Panc1 (cell line): ENCODE results near the gene MRPL9. TPM values are rescaled to one million over a fixed set of nuclear protein-coding genes. Genes with fewer than 3 reads are reported as not detected.
A peak's percentile ranks its signal among the peaks of the same experiment; 100 is the strongest.
"Not testable (repeated sequence)": the region's sequence is repeated elsewhere in the genome, so short reads cannot be mapped to it uniquely, and the experiment has no call there.

Source experiments
- ATAC-seq: fragments of 200-7000 bp; cut with Tn5 transposase; 2 replicates; pipeline ENCODE4 v1.9.1; 2020; ENCODE audit warnings: mild to moderate bottlenecking, moderate library complexity
- BruUV-seq: library from RNA; stranded (reverse); fragments of 400-500 nt; replicated peaks from 2 replicates; lab custom pipeline; 2021; lab: Mats Ljungman, UMichigan
- CTCF ChIA-PET: fragments of 300-600 bp; sonication (Branson Sonifier 250); formaldehyde crosslinking; loops from one replicate; lab custom pipeline; 2022; ENCODE audit warnings: antibody characterized with exemption; lab: Charles Lee
- POLR2A ChIA-PET: fragments of 300-600 bp; sonication (Branson Sonifier 250); formaldehyde crosslinking; loops from one replicate; lab custom pipeline; 2022; ENCODE audit warnings: antibody characterized with exemption; lab: Charles Lee
- DNase-seq: peaks from one replicate; pipeline ENCODE4 v3.0.0-alpha.2; 2010; ENCODE audit warnings: low read depth, low spot score
- H3K27ac ChIP-seq: 2 replicates; pipeline ENCODE4 v1.5.1; 2011; ENCODE audit warnings: mild to moderate bottlenecking, low read length, inconsistent platforms
- H3K27me3 ChIP-seq: fragments of 200-500 bp; sonication (Bioruptor generic); 2 replicates; pipeline ENCODE4 v1.6.0; 2014; ENCODE audit warnings: low read length, inconsistent platforms; ENCODE audit not compliant: control insufficient read depth, insufficient read depth
- H3K36me3 ChIP-seq: fragments of 200-500 bp; sonication (Bioruptor generic); 2 replicates; pipeline ENCODE4 v1.5.1; 2014; ENCODE audit warnings: inconsistent platforms, mild to moderate bottlenecking, low read length, moderate library complexity; ENCODE audit not compliant: control insufficient read depth, insufficient read depth
- H3K4me1 ChIP-seq: 2 replicates; pipeline ENCODE4 v1.5.1; 2011; ENCODE audit warnings: inconsistent platforms, mild to moderate bottlenecking, low read length, moderate library complexity; ENCODE audit not compliant: control insufficient read depth, insufficient read depth
- H3K4me3 ChIP-seq, 2 experiments: 2 replicates each; pipeline ENCODE4 v1.5.1; 2011 to 2012; ENCODE audit warnings: low read depth in 2 of 2, low read length in 2 of 2, mild to moderate bottlenecking in 2 of 2, inconsistent platforms in 1 of 2, moderate library complexity in 1 of 2
- H3K9me3 ChIP-seq: fragments of 200-500 bp; sonication (Bioruptor generic); 2 replicates; pipeline ENCODE4 v1.5.1; 2014; ENCODE audit warnings: low read depth, mild to moderate bottlenecking, inconsistent platforms, low read length, moderate library complexity; ENCODE audit not compliant: control insufficient read depth, insufficient read depth
- POLR2AphosphoS5 ChIP-seq: IDR thresholded peaks from 2 replicates; pipeline ENCODE4 v1.6.1; 2012; ENCODE audit warnings: mild to moderate bottlenecking, low read depth, low read length, moderate library complexity
- SIN3A ChIP-seq: IDR thresholded peaks from 2 replicates; pipeline ENCODE4 v1.6.1; 2012; ENCODE audit warnings: low read depth, mild to moderate bottlenecking, low read length, moderate library complexity, borderline replicate concordance; ENCODE audit not compliant: insufficient read depth
- TCF7L2 ChIP-seq: IDR thresholded peaks from 2 replicates; pipeline ENCODE4 v1.6.1; 2011; ENCODE audit warnings: mild to moderate bottlenecking, low read depth, low read length, inconsistent platforms
- in situ Hi-C: cut with HindIII; loops from 2 replicates; pipeline ENCODE4 v1.10.0; 2016; ENCODE audit warnings: low sequenced_read_pairs, low pct_unique_long_range_greater_than_20kb
- intact Hi-C: fragments of 100-400 bp; cut with micrococcal nuclease; formaldehyde crosslinking; loops from one replicate; pipeline ENCODE4 v1.10.0; 2022; ENCODE audit not compliant: unreplicated experiment
- total RNA-seq: library from RNA; stranded (reverse); gene quantifications from one replicate; pipeline ENCODE4 v1.2.1, GENCODE V29; 2021; ENCODE audit not compliant: unreplicated experiment
- TF ChIP-seq, protein P1 (sequence below): fragments of 450-650 bp; IDR thresholded peaks from 2 replicates; pipeline ENCODE4 v1.5.1; 2017; ENCODE audit warnings: mild to moderate bottlenecking
- TF ChIP-seq, protein P2 (sequence below), 2 experiments: IDR thresholded peaks; 2 replicates each; pipeline ENCODE4 v1.6.1; 2011 to 2012; ENCODE audit warnings: low read depth in 2 of 2, control low read depth in 1 of 2, low read length in 1 of 2, mild to moderate bottlenecking in 1 of 2, moderate library complexity in 1 of 2; ENCODE audit not compliant: insufficient read depth in 1 of 2

Gene MRPL9
- total RNA-seq, 1 experiment from 2014 or later: 98.3 TPM

DNA sequence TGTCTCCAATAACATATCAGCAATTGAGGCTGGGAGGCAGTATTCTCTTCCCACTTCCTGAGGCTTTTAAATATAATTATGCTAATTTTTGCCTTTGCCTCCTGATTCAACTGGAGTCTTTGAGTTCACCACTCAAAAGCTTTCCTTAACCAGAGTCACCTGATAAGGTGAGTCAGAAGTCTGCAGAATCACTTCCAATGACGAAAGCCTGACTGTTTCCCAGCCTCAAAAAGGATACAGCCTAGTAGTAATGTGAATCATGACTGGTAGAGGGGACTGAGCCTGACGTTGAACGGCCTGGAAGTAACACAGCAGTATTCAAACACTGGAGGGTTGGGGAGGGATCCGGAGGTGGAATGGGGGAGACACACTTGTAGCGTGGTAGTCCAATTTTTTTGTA is 10.4 kb upstream of the MRPL9 start:
- no peak for DNase-seq
- TF ChIP-seq POLR2AphosphoS5: no peak
- TF ChIP-seq, protein P1, sequence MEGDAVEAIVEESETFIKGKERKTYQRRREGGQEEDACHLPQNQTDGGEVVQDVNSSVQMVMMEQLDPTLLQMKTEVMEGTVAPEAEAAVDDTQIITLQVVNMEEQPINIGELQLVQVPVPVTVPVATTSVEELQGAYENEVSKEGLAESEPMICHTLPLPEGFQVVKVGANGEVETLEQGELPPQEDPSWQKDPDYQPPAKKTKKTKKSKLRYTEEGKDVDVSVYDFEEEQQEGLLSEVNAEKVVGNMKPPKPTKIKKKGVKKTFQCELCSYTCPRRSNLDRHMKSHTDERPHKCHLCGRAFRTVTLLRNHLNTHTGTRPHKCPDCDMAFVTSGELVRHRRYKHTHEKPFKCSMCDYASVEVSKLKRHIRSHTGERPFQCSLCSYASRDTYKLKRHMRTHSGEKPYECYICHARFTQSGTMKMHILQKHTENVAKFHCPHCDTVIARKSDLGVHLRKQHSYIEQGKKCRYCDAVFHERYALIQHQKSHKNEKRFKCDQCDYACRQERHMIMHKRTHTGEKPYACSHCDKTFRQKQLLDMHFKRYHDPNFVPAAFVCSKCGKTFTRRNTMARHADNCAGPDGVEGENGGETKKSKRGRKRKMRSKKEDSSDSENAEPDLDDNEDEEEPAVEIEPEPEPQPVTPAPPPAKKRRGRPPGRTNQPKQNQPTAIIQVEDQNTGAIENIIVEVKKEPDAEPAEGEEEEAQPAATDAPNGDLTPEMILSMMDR: no peak
- in situ Hi-C loops: no loop called here
- no peaks in the 10 kb centered on the region for H3K36me3 ChIP-seq
- ATAC-seq: no peak
- ChIA-PET CTCF (no interaction called here), POLR2A (no interaction called here)
- intact Hi-C loops: no loop called here
- no peak overlapping the region for H3K27ac ChIP-seq
- no peak overlapping the region for H3K4me3 ChIP-seq
- H3K4me1 ChIP-seq: no peaks in the 10 kb centered on the region
- no peaks in the 10 kb centered on the region for H3K9me3 ChIP-seq
- TSS peak; percentile 51 for BruUV-seq
- H3K27me3 ChIP-seq: no peaks in the 10 kb centered on the region

DNA sequence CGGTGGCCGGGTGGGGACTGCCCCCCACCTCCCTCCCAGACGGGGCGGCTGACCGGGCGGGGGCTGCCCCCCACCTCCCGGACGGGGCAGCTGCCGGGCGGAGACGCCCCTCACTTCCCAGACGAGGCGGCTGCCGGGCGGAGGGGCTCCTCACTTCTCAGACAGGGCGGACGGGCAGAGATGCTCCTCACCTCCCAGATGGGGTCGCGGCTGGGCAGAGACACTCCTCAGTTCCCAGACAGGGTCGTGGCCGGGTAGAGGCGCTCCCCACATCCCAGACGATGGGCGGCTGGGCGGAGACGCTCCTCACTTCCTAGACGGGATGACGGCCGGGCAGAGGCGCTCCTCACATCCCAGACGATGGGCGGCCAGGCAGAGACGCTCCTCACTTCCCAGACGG is 6.0 kb upstream of the MRPL9 start:
- H3K27ac ChIP-seq, ATAC-seq, DNase-seq, CTCF ChIA-PET, POLR2A ChIA-PET, H3K4me3 ChIP-seq, BruUV-seq, H3K9me3 ChIP-seq, in situ Hi-C loops, intact Hi-C loops, H3K27me3 ChIP-seq, H3K36me3 ChIP-seq, H3K4me1 ChIP-seq: not testable (repeated sequence)

- in situ Hi-C loops, BruUV-seq, H3K36me3 ChIP-seq, H3K27me3 ChIP-seq, intact Hi-C loops, POLR2A ChIA-PET, CTCF ChIA-PET, H3K27ac ChIP-seq, H3K9me3 ChIP-seq, H3K4me1 ChIP-seq, H3K4me3 ChIP-seq, DNase-seq, ATAC-seq: not testable (repeated sequence)
Measured at GRCh38 chr1:151768351-151769066, 5.2 kb upstream of the MRPL9 start.

- TSS peak; percentile 94 for BruUV-seq
- in situ Hi-C loops (no loop called here), intact Hi-C loops (loop anchor here (2.0 kb wide), 2 partner anchors 19 to 73 kb away; no protein-coding TSS in a partner anchor)
- Histone ChIP-seq H3K4me3 (peak overlapping the region; percentile 78 to 85), H3K27ac (peak overlapping the region; percentile 99), H3K4me1 (peaks cover 13% of the 10 kb centered on the region), H3K27me3 (no peaks in the 10 kb centered on the region), H3K9me3 (no peaks in the 10 kb centered on the region), H3K36me3 (peaks cover 22% of the 10 kb centered on the region)
- no peak for TF ChIP-seq SIN3A
- TF ChIP-seq TCF7L2: no peak
- TF ChIP-seq POLR2AphosphoS5: no peak
- TF ChIP-seq, protein P1: no peak
- TF ChIP-seq, protein P2, sequence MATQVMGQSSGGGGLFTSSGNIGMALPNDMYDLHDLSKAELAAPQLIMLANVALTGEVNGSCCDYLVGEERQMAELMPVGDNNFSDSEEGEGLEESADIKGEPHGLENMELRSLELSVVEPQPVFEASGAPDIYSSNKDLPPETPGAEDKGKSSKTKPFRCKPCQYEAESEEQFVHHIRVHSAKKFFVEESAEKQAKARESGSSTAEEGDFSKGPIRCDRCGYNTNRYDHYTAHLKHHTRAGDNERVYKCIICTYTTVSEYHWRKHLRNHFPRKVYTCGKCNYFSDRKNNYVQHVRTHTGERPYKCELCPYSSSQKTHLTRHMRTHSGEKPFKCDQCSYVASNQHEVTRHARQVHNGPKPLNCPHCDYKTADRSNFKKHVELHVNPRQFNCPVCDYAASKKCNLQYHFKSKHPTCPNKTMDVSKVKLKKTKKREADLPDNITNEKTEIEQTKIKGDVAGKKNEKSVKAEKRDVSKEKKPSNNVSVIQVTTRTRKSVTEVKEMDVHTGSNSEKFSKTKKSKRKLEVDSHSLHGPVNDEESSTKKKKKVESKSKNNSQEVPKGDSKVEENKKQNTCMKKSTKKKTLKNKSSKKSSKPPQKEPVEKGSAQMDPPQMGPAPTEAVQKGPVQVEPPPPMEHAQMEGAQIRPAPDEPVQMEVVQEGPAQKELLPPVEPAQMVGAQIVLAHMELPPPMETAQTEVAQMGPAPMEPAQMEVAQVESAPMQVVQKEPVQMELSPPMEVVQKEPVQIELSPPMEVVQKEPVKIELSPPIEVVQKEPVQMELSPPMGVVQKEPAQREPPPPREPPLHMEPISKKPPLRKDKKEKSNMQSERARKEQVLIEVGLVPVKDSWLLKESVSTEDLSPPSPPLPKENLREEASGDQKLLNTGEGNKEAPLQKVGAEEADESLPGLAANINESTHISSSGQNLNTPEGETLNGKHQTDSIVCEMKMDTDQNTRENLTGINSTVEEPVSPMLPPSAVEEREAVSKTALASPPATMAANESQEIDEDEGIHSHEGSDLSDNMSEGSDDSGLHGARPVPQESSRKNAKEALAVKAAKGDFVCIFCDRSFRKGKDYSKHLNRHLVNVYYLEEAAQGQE (IDR thresholded peaks at IDR 0.05; ENCODE audit: insufficient read depth in 1 of 2, low read depth in 2 of 2, low read length in 1 of 2): no peak
- POLR2A ChIA-PET: interaction anchor here (0.6 to 0.7 kb wide), 2 partner anchors 24 to 144 kb away, joined by 3 to 10 read pairs; no protein-coding TSS in a partner anchor
- ATAC-seq: no peak
- CTCF ChIA-PET: no interaction called here
- DNase-seq: no peak
Measured at GRCh38 chr1:151763990-151764389, 694 bp upstream of the MRPL9 start.
